HG03469 (cell line): ENCODE measurements around the gene SULT1C2.
"Not testable (repeated sequence)": the region's sequence is repeated elsewhere in the genome, so short reads cannot be mapped to it uniquely, and the experiment has no call there.

ENCODE experiments used
- ATAC-seq: cut with Tn5 transposase; IDR thresholded peaks from one replicate; pipeline ENCODE4 v1.9.1; 2021; ENCODE audit warnings: mild to moderate bottlenecking, moderate library complexity, moderate number of reproducible peaks; ENCODE audit not compliant: unreplicated experiment

Gene SULT1C2

GRCh38 chr2:108348816-108349570 is 60.3 kb downstream of the SULT1C2 start:
- no peak for ATAC-seq

GRCh38 chr2:108349571-108349928 is 60.9 kb downstream of the SULT1C2 start:
- no peak for ATAC-seq

GRCh38 chr2:108351889-108352288 is 63.2 kb downstream of the SULT1C2 start:
- ATAC-seq = no peak

- no peak for ATAC-seq
Observed at GRCh38 chr2:108354136-108354535, 65.4 kb downstream of the SULT1C2 start.

GRCh38 chr2:108355906-108356734 is 67.4 kb downstream of the SULT1C2 start:
- no peak for ATAC-seq

- not testable (repeated sequence) for ATAC-seq
Observed at GRCh38 chr2:108359336-108359735, 70.6 kb downstream of the SULT1C2 start.
